Neural cell (in vitro differentiated cells): ENCODE measurements around the gene VGF. TPM values are rescaled to one million over a fixed set of nuclear protein-coding genes. Genes with fewer than 3 reads are reported as not detected.

Source experiments
- H2AFZ ChIP-seq: fragments of 200-600, 300-800 bp; sonication (generic), shearing (Covaris generic); 2 replicates; pipeline ENCODE4 v1.6.0; 2014; ENCODE audit warnings: low read depth, mild to moderate bottlenecking, antibody characterized with exemption, low read length, moderate library complexity
- H3F3A ChIP-seq: fragments of 200-600 bp; shearing (Covaris generic); 2 replicates; pipeline ENCODE4 v1.6.1; 2016; ENCODE audit warnings: mild to moderate bottlenecking, moderate library complexity, mixed read lengths, antibody characterized with exemption, low read length; ENCODE audit not compliant: insufficient read depth, poor library complexity, severe bottlenecking
- H3K27ac ChIP-seq: fragments of 200-600, 300-800 bp; sonication (generic), shearing (Covaris generic); 2 replicates; pipeline ENCODE4 v1.5.1; 2014; ENCODE audit warnings: mild to moderate bottlenecking, low read length, moderate library complexity
- H3K27me3 ChIP-seq: fragments of 300-800, 200-600 bp; sonication (generic), shearing (Covaris generic); 2 replicates; pipeline ENCODE4 v1.6.0; 2014; ENCODE audit warnings: mild to moderate bottlenecking, low read depth, low read length, moderate library complexity; ENCODE audit not compliant: insufficient read depth
- H3K36me3 ChIP-seq: fragments of 300-800, 200-600 bp; sonication (generic), shearing (Covaris generic); 2 replicates; pipeline ENCODE4 v1.5.1; 2014; ENCODE audit warnings: mild to moderate bottlenecking, antibody characterized with exemption, low read length, moderate library complexity; ENCODE audit not compliant: insufficient read depth
- H3K4me2 ChIP-seq: fragments of 300-800, 200-600 bp; sonication (generic), shearing (Covaris generic); 2 replicates; pipeline ENCODE4 v1.6.0; 2014; ENCODE audit warnings: mild to moderate bottlenecking, low read length
- H3K4me3 ChIP-seq: fragments of 300-800, 200-600 bp; sonication (generic), shearing (Covaris generic); 2 replicates; pipeline ENCODE4 v1.5.1; 2014; ENCODE audit warnings: mild to moderate bottlenecking, low read length, moderate library complexity
- H3K79me2 ChIP-seq: fragments of 200-600 bp; shearing (Covaris generic); replicated peaks from 2 replicates; pipeline ENCODE4 v1.6.0; 2014; ENCODE audit warnings: mild to moderate bottlenecking, low read length, moderate library complexity; ENCODE audit not compliant: insufficient read depth
- H3K9ac ChIP-seq: fragments of 300-800, 200-600 bp; sonication (generic), shearing (Covaris generic); 2 replicates; pipeline ENCODE4 v1.6.1; 2016; ENCODE audit warnings: mild to moderate bottlenecking, low read length, mixed read lengths
- H3K9me2 ChIP-seq: fragments of 200-600 bp; shearing (Covaris generic); 2 replicates; pipeline ENCODE4 v1.6.1; 2016; ENCODE audit warnings: mild to moderate bottlenecking, low read length, mixed read lengths; ENCODE audit not compliant: insufficient read depth
- H3K9me3 ChIP-seq: fragments of 200-600, 300-800 bp; sonication (generic), shearing (Covaris generic); 2 replicates; pipeline ENCODE4 v1.6.1; 2016; ENCODE audit warnings: mild to moderate bottlenecking, mixed run types, low read length, moderate library complexity, mixed read lengths
- H4K20me1 ChIP-seq: fragments of 200-600 bp; shearing (Covaris generic); 2 replicates; pipeline ENCODE4 v1.6.1; 2016; ENCODE audit warnings: mild to moderate bottlenecking, mixed run types; ENCODE audit not compliant: insufficient read depth
- CTCF ChIP-seq: fragments of 450-650 bp; IDR thresholded peaks from 2 replicates; pipeline ENCODE4 v1.5.1; 2014; ENCODE audit warnings: antibody characterized with exemption, mild to moderate bottlenecking, moderate library complexity; ENCODE audit not compliant: poor library complexity, severe bottlenecking
- EP300 ChIP-seq: fragments of 450-650 bp; conservative IDR thresholded peaks from 2 replicates; pipeline ENCODE4 v1.6.1; 2014; ENCODE audit warnings: antibody characterized with exemption, mild to moderate bottlenecking, moderate library complexity; ENCODE audit not compliant: poor library complexity, severe bottlenecking
- EZH2 ChIP-seq: fragments of 200-600, 300-800 bp; shearing (Covaris generic), sonication (generic); IDR thresholded peaks from 2 replicates; pipeline ENCODE4 v1.6.1; 2014; ENCODE audit warnings: antibody characterized with exemption, low read length, borderline replicate concordance, mild to moderate bottlenecking; ENCODE audit not compliant: insufficient read depth, poor library complexity, severe bottlenecking
- MXI1 ChIP-seq: fragments of 450-650 bp; conservative IDR thresholded peaks from 2 replicates; pipeline ENCODE4 v1.6.1; 2014; ENCODE audit warnings: antibody characterized with exemption, mild to moderate bottlenecking; ENCODE audit not compliant: poor library complexity, severe bottlenecking
- POLR2AphosphoS5 ChIP-seq: IDR thresholded peaks from 2 replicates; pipeline ENCODE4 v1.6.1; 2012
- RAD21 ChIP-seq: fragments of 450-650 bp; conservative IDR thresholded peaks from 2 replicates; pipeline ENCODE4 v1.6.1; 2014; ENCODE audit warnings: antibody characterized with exemption, mild to moderate bottlenecking, moderate library complexity
- REST ChIP-seq: IDR thresholded peaks from 2 replicates; pipeline ENCODE4 v1.6.1; 2012; ENCODE audit warnings: borderline replicate concordance
- SMC3 ChIP-seq: fragments of 450-650 bp; conservative IDR thresholded peaks from 2 replicates; pipeline ENCODE4 v1.6.1; 2014; ENCODE audit warnings: antibody characterized with exemption, mild to moderate bottlenecking, moderate library complexity; ENCODE audit not compliant: poor library complexity
- TAF1 ChIP-seq: IDR thresholded peaks from 2 replicates; pipeline ENCODE4 v1.6.1; 2012; ENCODE audit warnings: low read depth
- polyA plus RNA-seq: library from polyadenylated mRNA; depleted of rRNA; stranded (reverse); fragments of >200 nt; gene quantifications from 2 replicates; pipeline ENCODE4 v1.2.3, GENCODE V29; 2014

The VGF gene
- polyA plus RNA-seq, 1 donor from 2014 or later = 39.3 TPM

- peaks cover 6% of the 10 kb centered on the region for H3K79me2 ChIP-seq
- H3K9ac ChIP-seq = no peak overlapping the region
- H3K4me3 ChIP-seq = no peak overlapping the region
Measured at GRCh38 chr7:101212014-101212413, 46.6 kb upstream of the VGF start.

GRCh38 chr7:101211501-101211900 is 46.1 kb upstream of the VGF start:
- Histone ChIP-seq H3K9ac (no peak overlapping the region), H3F3A (no peaks in the 10 kb centered on the region), H3K4me2 (no peak overlapping the region), H3K79me2 (peaks cover 3% of the 10 kb centered on the region), H3K27me3 (no peaks in the 10 kb centered on the region), H3K27ac (no peak overlapping the region), H3K36me3 (no peaks in the 10 kb centered on the region), H3K9me3 (no peaks in the 10 kb centered on the region), H4K20me1 (no peaks in the 10 kb centered on the region), H3K4me3 (no peak overlapping the region), H3K9me2 (no peaks in the 10 kb centered on the region), H2AFZ (no peak overlapping the region)
- TF ChIP-seq TAF1 = no peak
- TF ChIP-seq MXI1 = no peak
- no peak for TF ChIP-seq RAD21
- no peak for TF ChIP-seq REST
- TF ChIP-seq POLR2AphosphoS5 = no peak

More at GRCh38 chr7:101212014-101212413, 46.6 kb upstream of the VGF start:
- no peak overlapping the region for H3K27ac ChIP-seq
- no peaks in the 10 kb centered on the region for H3K9me3 ChIP-seq
- H4K20me1 ChIP-seq = no peaks in the 10 kb centered on the region
- no peaks in the 10 kb centered on the region for H3F3A ChIP-seq
- no peak overlapping the region for H3K4me2 ChIP-seq
- no peaks in the 10 kb centered on the region for H3K36me3 ChIP-seq
- H3K27me3 ChIP-seq = no peaks in the 10 kb centered on the region
- TF ChIP-seq REST (no peak), EP300 (no peak), RAD21 (no peak), MXI1 (no peak)
- H3K9me2 ChIP-seq = no peaks in the 10 kb centered on the region
- no peak overlapping the region for H2AFZ ChIP-seq

- H3K4me3 ChIP-seq = no peak overlapping the region
Measured at GRCh38 chr7:101210143-101210542, 44.8 kb upstream of the VGF start.

More at GRCh38 chr7:101210143-101210542, 44.8 kb upstream of the VGF start:
- Histone ChIP-seq H2AFZ (no peak overlapping the region), H3K79me2 (no peaks in the 10 kb centered on the region), H3K9ac (no peak overlapping the region), H3K9me2 (no peaks in the 10 kb centered on the region), H3K36me3 (no peaks in the 10 kb centered on the region), H3K27me3 (no peaks in the 10 kb centered on the region), H4K20me1 (no peaks in the 10 kb centered on the region), H3F3A (no peaks in the 10 kb centered on the region), H3K9me3 (no peaks in the 10 kb centered on the region), H3K27ac (no peak overlapping the region), H3K4me2 (no peak overlapping the region)
- TF ChIP-seq SMC3 (no peak), RAD21 (no peak), TAF1 (no peak), MXI1 (no peak), REST (no peak), POLR2AphosphoS5 (no peak), EZH2 (no peak), CTCF (no peak), EP300 (no peak)
